ENCODE measurements around the gene WARS2. TPM values are rescaled to one million over a fixed set of nuclear protein-coding genes. Genes with fewer than 3 reads are reported as not detected.

The WARS2 gene
- total RNA-seq (ENCODE audit: unreplicated experiment), result 7.9 TPM
- long read RNA-seq, partial matches to known transcripts, result 0 of 1 reads
- long read RNA-seq, other reads (novel, unspliced or antisense), result 0 of 1 reads

GRCh38 chr1:119140177-119141019, at the start of gene WARS2:
TSS of gene WARS2 (minus strand) at chr1:119140653. CDS start at chr1:119140644, 9 bp downstream.
- no peaks in the 10 kb centered on the region for H3K36me3 Mint-ChIP-seq (ENCODE audit: unreplicated experiment)
- H3K4me3 Mint-ChIP-seq (ENCODE audit: unreplicated experiment), result no peak within 1 kb of the TSS
- H3K27ac Mint-ChIP-seq (ENCODE audit: unreplicated experiment), result no peak within 1 kb of the TSS
- peak; percentile 93 for DNase-seq
- peaks cover 2% of the 10 kb centered on the region for H3K4me1 Mint-ChIP-seq (ENCODE audit: low read depth, unreplicated experiment)
- peaks cover 1% of the 10 kb centered on the region for H3K27me3 Mint-ChIP-seq (ENCODE audit: unreplicated experiment)
- TF ChIP-seq CTCF (IDR thresholded peaks at IDR 0.05; ENCODE audit: partially characterized antibody, unreplicated experiment), result no peak
- no peaks in the 10 kb centered on the region for H3K9me3 Mint-ChIP-seq (ENCODE audit: unreplicated experiment)

GRCh38 chr1:119188926-119189325, 48.5 kb upstream of the WARS2 start:
- no peaks in the 10 kb centered on the region for H3K36me3 Mint-ChIP-seq (ENCODE audit: unreplicated experiment)
- no peak for DNase-seq
- H3K27ac Mint-ChIP-seq (ENCODE audit: unreplicated experiment), result no peak overlapping the region
- H3K27me3 Mint-ChIP-seq (ENCODE audit: unreplicated experiment), result no peaks in the 10 kb centered on the region
- TF ChIP-seq CTCF (IDR thresholded peaks at IDR 0.05; ENCODE audit: partially characterized antibody, unreplicated experiment), result no peak
- H3K4me3 Mint-ChIP-seq (ENCODE audit: unreplicated experiment), result no peak overlapping the region
- no peaks in the 10 kb centered on the region for H3K4me1 Mint-ChIP-seq (ENCODE audit: low read depth, unreplicated experiment)
- no peaks in the 10 kb centered on the region for H3K9me3 Mint-ChIP-seq (ENCODE audit: unreplicated experiment)

- H3K9me3 Mint-ChIP-seq (ENCODE audit: unreplicated experiment), result no peaks in the 10 kb centered on the region
- H3K36me3 Mint-ChIP-seq (ENCODE audit: unreplicated experiment), result no peaks in the 10 kb centered on the region
- no peaks in the 10 kb centered on the region for H3K27me3 Mint-ChIP-seq (ENCODE audit: unreplicated experiment)
- H3K27ac Mint-ChIP-seq (ENCODE audit: unreplicated experiment), result no peak overlapping the region
- H3K4me1 Mint-ChIP-seq (ENCODE audit: low read depth, unreplicated experiment), result no peaks in the 10 kb centered on the region
- TF ChIP-seq CTCF (IDR thresholded peaks at IDR 0.05; ENCODE audit: partially characterized antibody, unreplicated experiment), result no peak
- H3K4me3 Mint-ChIP-seq (ENCODE audit: unreplicated experiment), result no peak overlapping the region
- DNase-seq, result no peak
These were observed 47.0 kb upstream of the WARS2 start for GRCh38 chr1:119187416-119187815.

GRCh38 chr1:119186471-119186870, 46.0 kb upstream of the WARS2 start:
- DNase-seq, result no peak
- H3K9me3 Mint-ChIP-seq (ENCODE audit: unreplicated experiment), result no peaks in the 10 kb centered on the region
- no peaks in the 10 kb centered on the region for H3K36me3 Mint-ChIP-seq (ENCODE audit: unreplicated experiment)
- peaks cover 2% of the 10 kb centered on the region for H3K27me3 Mint-ChIP-seq (ENCODE audit: unreplicated experiment)
- no peak overlapping the region for H3K4me3 Mint-ChIP-seq (ENCODE audit: unreplicated experiment)
- H3K27ac Mint-ChIP-seq (ENCODE audit: unreplicated experiment), result no peak overlapping the region
- H3K4me1 Mint-ChIP-seq (ENCODE audit: low read depth, unreplicated experiment), result no peaks in the 10 kb centered on the region
- no peak for TF ChIP-seq CTCF (IDR thresholded peaks at IDR 0.05; ENCODE audit: partially characterized antibody, unreplicated experiment)

- H3K9me3 Mint-ChIP-seq (ENCODE audit: unreplicated experiment), result no peaks in the 10 kb centered on the region
- H3K36me3 Mint-ChIP-seq (ENCODE audit: unreplicated experiment), result peaks cover 2% of the 10 kb centered on the region
- DNase-seq, result no peak
- H3K27me3 Mint-ChIP-seq (ENCODE audit: unreplicated experiment), result peaks cover 2% of the 10 kb centered on the region
- no peak overlapping the region for H3K27ac Mint-ChIP-seq (ENCODE audit: unreplicated experiment)
- H3K4me1 Mint-ChIP-seq (ENCODE audit: low read depth, unreplicated experiment), result no peaks in the 10 kb centered on the region
- no peak overlapping the region for H3K4me3 Mint-ChIP-seq (ENCODE audit: unreplicated experiment)
- TF ChIP-seq CTCF (IDR thresholded peaks at IDR 0.05; ENCODE audit: partially characterized antibody, unreplicated experiment), result peak; percentile 55
These were observed 44.5 kb upstream of the WARS2 start for GRCh38 chr1:119184972-119185371.
